HepG2 (cell line): Measurements from ENCODE around the gene COBL. TPM values are rescaled to one million over a fixed set of nuclear protein-coding genes. Genes with fewer than 3 reads are reported as not detected.

Experiments used
- ATAC-seq: fragments of 200-7000 bp; cut with Tn5 transposase; 3 replicates; pipeline ENCODE4 v1.9.1; 2020; ENCODE audit warnings: mild to moderate bottlenecking, moderate library complexity
- BruUV-seq: library from RNA; stranded (reverse); fragments of 400-500 nt; replicated peaks from 2 replicates; lab custom pipeline; 2021; lab: Mats Ljungman, UMichigan
- CTCF ChIA-PET: fragments of 300-600 bp; formaldehyde crosslinking; extraction: SDS; loops from one replicate; lab custom pipeline; 2021; ENCODE audit warnings: low total read pairs, inconsistent platforms, low intra/inter-chr PET ratio; lab: Yijun Ruan, JAX
- POLR2A ChIA-PET: fragments of 350-600 bp; sonication (Branson Sonifier 250); formaldehyde crosslinking; loops from one replicate; lab custom pipeline; 2020; ENCODE audit warnings: antibody characterized with exemption, inconsistent platforms; lab: Yijun Ruan, JAX
- DNase-seq: peaks from one replicate; pipeline ENCODE4 v3.0.0-alpha.2; 2015; ENCODE audit warnings: low spot score
- FAIRE-seq: peaks from 3 replicates; lab custom pipeline; 2011; peaks lifted over from hg19 to GRCh38; lab: Jason Lieb, UNC
- H2AFZ ChIP-seq: one replicate; pipeline ENCODE4 v1.6.1; 2011; ENCODE audit warnings: low read length, inconsistent platforms
- H3K27ac ChIP-seq: fragments of 300-600 bp; 3 replicates; pipeline ENCODE4 v1.8.0; 2011; ENCODE audit warnings: mixed run types, mild to moderate bottlenecking, mixed read lengths, low read length, inconsistent platforms; ENCODE audit not compliant: insufficient read depth; ENCODE audit errors: extremely low read length
- H3K27me3 ChIP-seq, 2 experiments: fragments of 200-600 bp in 1 of 2; 2 replicates in 1 of 2; 3 replicates in 1 of 2; pipeline versions ENCODE4 v1.6.0 to v1.8.0; 2011; ENCODE audit warnings: low read length in 2 of 2, mild to moderate bottlenecking in 2 of 2, moderate library complexity in 2 of 2, inconsistent platforms in 1 of 2; ENCODE audit not compliant: insufficient read depth in 2 of 2, control insufficient read depth in 1 of 2
- H3K36me3 ChIP-seq, 2 experiments: fragments of 200-600 bp in 1 of 2; replicated peaks in 1 of 2; 2 replicates in 1 of 2; 3 replicates in 1 of 2; pipeline versions ENCODE4 v1.5.1 to v1.8.0; 2011; ENCODE audit warnings: low read length in 2 of 2, inconsistent platforms in 1 of 2; ENCODE audit not compliant: insufficient read depth in 2 of 2, control insufficient read depth in 1 of 2
- H3K4me1 ChIP-seq: 2 replicates; pipeline ENCODE4 v1.5.1; 2012; ENCODE audit warnings: low read length, inconsistent platforms; ENCODE audit not compliant: insufficient read depth
- H3K4me2 ChIP-seq: 2 replicates; pipeline ENCODE4 v1.6.0; 2011; ENCODE audit warnings: low read depth, low read length, inconsistent platforms
- H3K4me3 ChIP-seq, 3 experiments: fragments of 200-600 bp in 1 of 3; sonication (generic), shearing (Covaris generic) in 1 of 3; replicated peaks in 1 of 3; 2 replicates each; pipeline ENCODE4 v1.5.1; 2011 to 2016; ENCODE audit warnings: low read length in 3 of 3, inconsistent platforms in 2 of 3, low read depth in 2 of 3, mild to moderate bottlenecking in 2 of 3, control low read depth in 1 of 3, mixed read lengths in 1 of 3; ENCODE audit not compliant: insufficient read depth in 1 of 3
- H3K79me2 ChIP-seq: one replicate; pipeline ENCODE4 v1.6.1; 2011; ENCODE audit warnings: low read length, inconsistent platforms; ENCODE audit not compliant: insufficient read depth
- H3K9ac ChIP-seq: 2 replicates; pipeline ENCODE4 v1.6.0; 2011; ENCODE audit warnings: mild to moderate bottlenecking, low read depth, low read length, inconsistent platforms; ENCODE audit not compliant: insufficient read depth
- H3K9me3 ChIP-seq: 2 replicates; pipeline ENCODE4 v1.5.1; 2012; ENCODE audit warnings: mild to moderate bottlenecking, low read length
- H4K20me1 ChIP-seq: 2 replicates; pipeline ENCODE4 v1.6.0; 2011; ENCODE audit warnings: inconsistent platforms, mild to moderate bottlenecking, low read length, moderate library complexity; ENCODE audit not compliant: insufficient read depth
- KMT2B ChIP-seq: IDR thresholded peaks from 2 replicates; pipeline ENCODE4 v1.6.1; 2016; ENCODE audit warnings: missing genetic modification reagents, missing compliant biosample characterization
- MNT ChIP-seq: fragments of 450-650 bp; IDR thresholded peaks from 2 replicates; pipeline ENCODE4 v1.6.1; 2016
- RORA ChIP-seq: sonication (generic); formaldehyde crosslinking; IDR thresholded peaks from 2 replicates; pipeline ENCODE4 v1.5.0; 2020; ENCODE audit warnings: mild to moderate bottlenecking, missing genetic modification reagents, moderate library complexity
- ZBTB25 ChIP-seq: IDR thresholded peaks from 2 replicates; pipeline ENCODE4 v1.6.1; 2018; ENCODE audit warnings: missing genetic modification reagents
- ZNF24 ChIP-seq: fragments of 450-650 bp; IDR thresholded peaks from 2 replicates; pipeline ENCODE4 v1.6.1; 2017; ENCODE audit warnings: antibody characterized with exemption, mild to moderate bottlenecking
- ZNF251 ChIP-seq: sonication (generic); formaldehyde crosslinking; IDR thresholded peaks from 2 replicates; pipeline ENCODE4 v1.9.0; 2021; ENCODE audit warnings: mild to moderate bottlenecking, missing genetic modification reagents
- ZNF317 ChIP-seq: sonication (generic); formaldehyde crosslinking; IDR thresholded peaks from 2 replicates; pipeline ENCODE4 v1.5.0; 2020; ENCODE audit warnings: mild to moderate bottlenecking, missing genetic modification reagents
- ZNF563 ChIP-seq: sonication (generic); formaldehyde crosslinking; IDR thresholded peaks from 2 replicates; pipeline ENCODE4 v1.8.0; 2022; ENCODE audit warnings: mild to moderate bottlenecking, moderate library complexity, missing genetic modification reagents
- ZNF569 ChIP-seq: sonication (generic); formaldehyde crosslinking; IDR thresholded peaks from 2 replicates; pipeline ENCODE4 v1.5.0; 2020; ENCODE audit warnings: mild to moderate bottlenecking, missing genetic modification reagents, moderate library complexity, borderline replicate concordance
- ZNF570 ChIP-seq: sonication (generic); formaldehyde crosslinking; IDR thresholded peaks from 2 replicates; pipeline ENCODE4 v1.4.0; 2020; ENCODE audit warnings: mild to moderate bottlenecking, missing genetic modification reagents, borderline replicate concordance
- ZNF577 ChIP-seq: sonication (generic); formaldehyde crosslinking; IDR thresholded peaks from 2 replicates; pipeline ENCODE4 v1.4.0; 2020; ENCODE audit warnings: mild to moderate bottlenecking, low read depth, missing genetic modification reagents, borderline replicate concordance
- ZNF614 ChIP-seq: IDR thresholded peaks from 2 replicates; pipeline ENCODE4 v1.6.1; 2018; ENCODE audit warnings: missing biosample characterization, missing genetic modification reagents, inconsistent platforms, borderline replicate concordance
- ZNF691 ChIP-seq: sonication (generic); formaldehyde crosslinking; IDR thresholded peaks from 2 replicates; pipeline ENCODE4 v1.4.0; 2020; ENCODE audit warnings: missing genetic modification reagents, low read depth, mild to moderate bottlenecking, borderline replicate concordance
- WGBS: methylation state at CpG from one replicate; pipeline ENCODE4 v1.1.6; 2017; ENCODE audit warnings: low lambda C conversion rate; 5-methylcytosine and 5-hydroxymethylcytosine counted together
- in situ Hi-C: cut with HindIII; loops from 2 replicates; pipeline ENCODE4 v1.10.0; 2017; ENCODE audit warnings: low pct_unique_long_range_greater_than_20kb; ENCODE audit not compliant: extremely low pct_ligation_motif_present
- intact Hi-C: fragments of 100-400 bp; cut with micrococcal nuclease; formaldehyde crosslinking; loops from one replicate; pipeline ENCODE4 v1.10.0; 2022; ENCODE audit not compliant: unreplicated experiment
- polyA plus RNA-seq, 8 experiments: library from polyadenylated mRNA; depleted of rRNA in 3 of 8; stranded (reverse) in 7 of 8; unstranded in 1 of 8; fragments of >200 nt; fragmentation: Illumina TruSeq in 4 of 8; extraction: Trizol in 4 of 8; gene quantifications; 2 replicates each; pipeline versions ENCODE4 v1.2.1 to v1.2.3, GENCODE V29; 2011 to 2016; ENCODE audit warnings: low read depth in 4 of 8, missing spikeins in 1 of 8, mixed read lengths in 1 of 8; ENCODE audit not compliant: insufficient read depth in 1 of 8
- total RNA-seq, 5 experiments: library from RNA; depleted of rRNA; stranded (reverse); fragments of >200 nt; fragmentation: Illumina TruSeq; extraction: Trizol; gene quantifications; 2 replicates each; pipeline ENCODE4 v1.2.3, GENCODE V29; 2016; ENCODE audit warnings: low read depth in 1 of 5

Gene COBL
- total and polyA plus RNA-seq, 2 of the 13 experiments (the other 11 are each of a cell fraction or from before 2014, with no cell fraction given): 3.8 to 4.9 TPM

- H4K20me1 ChIP-seq: peaks cover 14% of the 10 kb centered on the region; the same call in 1 of the 2 replicates
- ChIA-PET POLR2A (no interaction called here), CTCF (no interaction called here)
- no peak for FAIRE-seq
- H3K79me2 ChIP-seq: peaks cover 17% of the 10 kb centered on the region
- H3K27me3 ChIP-seq: no peaks in the 10 kb centered on the region
- no peak overlapping the region for H2AFZ ChIP-seq
- H3K36me3 ChIP-seq: no peaks in the 10 kb centered on the region
- no peak overlapping the region for H3K4me2 ChIP-seq
- no TSS peak for BruUV-seq
- no peak overlapping the region for H3K4me3 ChIP-seq
- TF ChIP-seq ZBTB25 (CRISPR knock-in tag) (no peak), ZNF614 (no peak), ZNF317 (no peak), RORA (CRISPR knock-in tag) (no peak)
- in situ Hi-C loops: no loop called here
- 0 out of 2 replicates have a peak, but pooled peaks cover 12% of the 10 kb centered on the region for H3K4me1 ChIP-seq
- H3K9me3 ChIP-seq: no peaks in the 10 kb centered on the region
- WGBS: 86% methylated on average over 4 of the region's 4 CpGs
- no peak overlapping the region for H3K27ac ChIP-seq
- no peak overlapping the region for H3K9ac ChIP-seq
- intact Hi-C loops: no loop called here
- no peak for ATAC-seq
- no peak for DNase-seq
Measured at GRCh38 chr7:51289623-51290303, 26.8 kb downstream of the COBL start.

- Histone ChIP-seq H3K4me2 (no peak overlapping the region), H3K9ac (no peak overlapping the region), H3K27me3 (no peaks in the 10 kb centered on the region), H2AFZ (no peak overlapping the region), H4K20me1 (peaks cover 14% of the 10 kb centered on the region; the same call in 1 of the 2 replicates), H3K27ac (no peak overlapping the region), H3K9me3 (no peaks in the 10 kb centered on the region; the same call in 1 of the 2 replicates), H3K4me3 (no peak overlapping the region), H3K79me2 (peaks cover 20% of the 10 kb centered on the region), H3K36me3 (no peaks in the 10 kb centered on the region), H3K4me1 (0 out of 2 replicates have a peak, but pooled peaks cover 12% of the 10 kb centered on the region)
- WGBS: 65% methylated on average over 7 of the region's 7 CpGs
- ATAC-seq (peak; percentile 39; the same call in 2 of the 3 replicates), FAIRE-seq (no peak), DNase-seq (no peak)
- CTCF ChIA-PET: no interaction called here
- intact Hi-C loops: no loop called here
- POLR2A ChIA-PET: no interaction called here
- in situ Hi-C loops: no loop called here
- BruUV-seq: no TSS peak
- TF ChIP-seq ZNF24 (no peak), ZNF570 (no peak), ZNF563 (no peak), ZNF691 (CRISPR knock-in tag) (no peak), ZNF251 (CRISPR knock-in tag) (no peak), KMT2B (CRISPR knock-in tag) (no peak), ZNF569 (no peak), MNT (no peak), ZNF577 (CRISPR knock-in tag) (no peak)
Measured at GRCh38 chr7:51288896-51289622, 27.6 kb downstream of the COBL start.
